ENCODE results near the gene ZNF483.

DNA sequence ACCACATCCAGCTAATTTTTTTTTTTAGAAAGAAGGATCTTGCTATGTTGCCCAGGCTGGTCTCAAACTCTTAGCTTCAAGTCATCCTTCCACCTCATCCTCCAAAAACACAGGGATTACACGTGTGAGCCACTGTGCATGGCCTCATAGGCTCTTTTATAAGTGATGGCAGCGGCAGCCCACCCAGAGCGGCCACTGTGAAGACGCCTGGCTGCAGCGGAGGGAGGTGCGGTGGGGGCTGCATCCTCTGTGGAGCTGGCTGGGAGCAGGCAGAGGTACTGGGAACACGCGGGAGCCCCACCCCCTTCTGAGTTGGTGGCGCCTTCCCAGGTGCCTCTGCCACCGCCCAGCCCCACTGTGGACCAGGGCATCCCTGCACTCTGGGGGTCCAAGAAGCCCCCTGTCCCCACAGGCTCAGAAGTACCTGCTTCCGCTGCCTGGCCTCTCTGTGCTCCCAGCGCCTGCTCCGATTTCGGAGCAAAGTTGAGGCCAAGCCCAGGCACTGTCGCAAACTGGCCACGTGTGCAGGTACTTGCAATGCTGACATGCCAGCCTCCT is 23.9 kb upstream of the ZNF483 start:
- no peak for TF ChIP-seq POLR2A (IDR thresholded peaks at IDR 0.05; ENCODE audit: low read depth, low read length)
- TF ChIP-seq POLR2AphosphoS5 (IDR thresholded peaks at IDR 0.05; ENCODE audit: low read depth, low read length), result no peak
- TF ChIP-seq PAX5 (IDR thresholded peaks at IDR 0.05; ENCODE audit: insufficient read depth, low read length, severe bottlenecking), result no peak
- no peak for TF ChIP-seq TAF1 (IDR thresholded peaks at IDR 0.05; ENCODE audit: low read depth, low read length)
- TF ChIP-seq SPI1 (IDR thresholded peaks at IDR 0.05; ENCODE audit: low read depth, low read length), result no peak

Measured in GM12891 (cell line).